ENCODE measurements around the gene ANK2. TPM values are rescaled to one million over a fixed set of nuclear protein-coding genes. Genes with fewer than 3 reads are reported as not detected.

The ANK2 gene
- total and polyA plus RNA-seq, 5 donors from 2014 or later = not detected

DNA sequence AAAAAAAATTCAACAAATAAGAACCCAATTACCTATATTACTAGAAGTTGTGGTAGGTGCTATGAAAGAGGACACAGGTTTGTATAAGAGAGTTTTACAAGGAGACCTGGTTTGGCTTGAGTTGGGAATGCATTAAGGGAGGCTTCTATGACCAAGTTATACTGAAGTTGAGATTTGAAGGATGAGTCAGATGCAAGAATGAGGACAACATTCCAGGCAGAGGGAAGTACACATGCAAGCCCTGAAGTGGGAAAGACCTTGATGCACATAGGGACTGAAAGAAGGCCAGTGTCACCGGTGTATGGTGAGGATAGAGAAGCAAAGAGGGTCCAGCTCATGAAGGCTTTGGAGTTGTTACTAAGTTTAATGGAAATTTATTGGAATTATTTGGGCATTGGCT lies 52.2 kb downstream of the ANK2 start:
- Histone ChIP-seq H3K36me3 (ENCODE audit: control insufficient read depth, insufficient read depth, low read length) (no peaks in the 10 kb centered on the region), H3K4me1 (ENCODE audit: control insufficient read depth, insufficient read depth, low read length, poor library complexity, severe bottlenecking) (no peaks in the 10 kb centered on the region), H3K27ac (ENCODE audit: insufficient read depth, low read length, poor library complexity, severe bottlenecking) (no peak overlapping the region), H3K27me3 (ENCODE audit: control insufficient read depth, insufficient read depth, low read length) (no peaks in the 10 kb centered on the region), H3K4me3 (ENCODE audit: low read depth, low read length) (no peak overlapping the region), H3K9me3 (ENCODE audit: control insufficient read depth in 2 of 2, low read length in 2 of 2) (no peaks in the 10 kb centered on the region)
- Mint-ChIP-seq H3K4me1 (no peaks in the 10 kb centered on the region), H3K4me3 (no peak overlapping the region), H3K27ac (no peak overlapping the region), H3K36me3 (no peaks in the 10 kb centered on the region), H3K27me3 (peaks cover 4% of the 10 kb centered on the region), H3K9me3 (no peaks in the 10 kb centered on the region)
- ATAC-seq (ENCODE audit: low read depth in 2 of 2) (no peak), DNase-seq (no peak)

- Histone ChIP-seq H3K4me3 (ENCODE audit: low read depth, low read length) (no peak overlapping the region), H3K4me1 (ENCODE audit: control insufficient read depth, insufficient read depth, low read length, poor library complexity, severe bottlenecking) (no peaks in the 10 kb centered on the region), H3K36me3 (ENCODE audit: control insufficient read depth, insufficient read depth, low read length) (no peaks in the 10 kb centered on the region), H3K27me3 (ENCODE audit: control insufficient read depth, insufficient read depth, low read length) (no peaks in the 10 kb centered on the region), H3K27ac (ENCODE audit: insufficient read depth, low read length, poor library complexity, severe bottlenecking) (no peak overlapping the region), H3K9me3 (ENCODE audit: control insufficient read depth in 2 of 2, low read length in 2 of 2) (no peaks in the 10 kb centered on the region)
- H3K9me3 Mint-ChIP-seq = no peaks in the 10 kb centered on the region
- H3K27me3 Mint-ChIP-seq = peaks cover 4% of the 10 kb centered on the region
- H3K4me1 Mint-ChIP-seq = no peaks in the 10 kb centered on the region
- no peaks in the 10 kb centered on the region for H3K36me3 Mint-ChIP-seq
- ATAC-seq (ENCODE audit: low read depth in 2 of 2) = no peak
- no peak overlapping the region for H3K4me3 Mint-ChIP-seq
- no peak overlapping the region for H3K27ac Mint-ChIP-seq
- DNase-seq = no peak
Observed at GRCh38 chr4:113103556-113103955, 54.1 kb downstream of the ANK2 start.

- no peaks in the 10 kb centered on the region for H3K36me3 ChIP-seq (ENCODE audit: control insufficient read depth, insufficient read depth, low read length)
Observed at GRCh38 chr4:113106108-113106507, 56.7 kb downstream of the ANK2 start.

GRCh38 chr4:113109106-113109718 lies 59.8 kb downstream of the ANK2 start:
- DNase-seq (no peak), ATAC-seq (ENCODE audit: low read depth in 2 of 2) (no peak)
- no peaks in the 10 kb centered on the region for H3K9me3 Mint-ChIP-seq
- Histone ChIP-seq H3K36me3 (ENCODE audit: control insufficient read depth, insufficient read depth, low read length) (no peaks in the 10 kb centered on the region), H3K27ac (ENCODE audit: insufficient read depth, low read length, poor library complexity, severe bottlenecking) (no peak overlapping the region), H3K9me3 (ENCODE audit: control insufficient read depth in 2 of 2, low read length in 2 of 2) (no peaks in the 10 kb centered on the region), H3K4me1 (ENCODE audit: control insufficient read depth, insufficient read depth, low read length, poor library complexity, severe bottlenecking) (no peaks in the 10 kb centered on the region), H3K27me3 (ENCODE audit: control insufficient read depth, insufficient read depth, low read length) (no peaks in the 10 kb centered on the region), H3K4me3 (ENCODE audit: low read depth, low read length) (no peak overlapping the region)
- H3K27ac Mint-ChIP-seq = no peak overlapping the region
- H3K36me3 Mint-ChIP-seq = no peaks in the 10 kb centered on the region
- no peaks in the 10 kb centered on the region for H3K4me1 Mint-ChIP-seq
- peaks cover 9% of the 10 kb centered on the region for H3K27me3 Mint-ChIP-seq
- no peak overlapping the region for H3K4me3 Mint-ChIP-seq

More at GRCh38 chr4:113106108-113106507, 56.7 kb downstream of the ANK2 start:
- H3K4me3 ChIP-seq (ENCODE audit: low read depth, low read length) = no peak overlapping the region
- no peak overlapping the region for H3K27ac Mint-ChIP-seq
- ATAC-seq (ENCODE audit: low read depth in 2 of 2) = no peak
- no peaks in the 10 kb centered on the region for H3K4me1 ChIP-seq (ENCODE audit: control insufficient read depth, insufficient read depth, low read length, poor library complexity, severe bottlenecking)
- peaks cover 12% of the 10 kb centered on the region for H3K27me3 Mint-ChIP-seq
- DNase-seq = no peak
- H3K4me3 Mint-ChIP-seq = no peak overlapping the region
- H3K9me3 ChIP-seq (ENCODE audit: control insufficient read depth in 2 of 2, low read length in 2 of 2) = no peaks in the 10 kb centered on the region
- no peak overlapping the region for H3K27ac ChIP-seq (ENCODE audit: insufficient read depth, low read length, poor library complexity, severe bottlenecking)
- H3K4me1 Mint-ChIP-seq = no peaks in the 10 kb centered on the region
- H3K36me3 Mint-ChIP-seq = no peaks in the 10 kb centered on the region
- no peaks in the 10 kb centered on the region for H3K27me3 ChIP-seq (ENCODE audit: control insufficient read depth, insufficient read depth, low read length)
- no peaks in the 10 kb centered on the region for H3K9me3 Mint-ChIP-seq

- Histone ChIP-seq H3K27me3 (ENCODE audit: control insufficient read depth, insufficient read depth, low read length) (no peaks in the 10 kb centered on the region), H3K27ac (ENCODE audit: insufficient read depth, low read length, poor library complexity, severe bottlenecking) (no peak overlapping the region), H3K4me3 (ENCODE audit: low read depth, low read length) (no peak overlapping the region), H3K9me3 (ENCODE audit: control insufficient read depth in 2 of 2, low read length in 2 of 2) (no peaks in the 10 kb centered on the region), H3K4me1 (ENCODE audit: control insufficient read depth, insufficient read depth, low read length, poor library complexity, severe bottlenecking) (no peaks in the 10 kb centered on the region), H3K36me3 (ENCODE audit: control insufficient read depth, insufficient read depth, low read length) (no peaks in the 10 kb centered on the region)
- Mint-ChIP-seq H3K9me3 (peaks cover 0 to 1% (median 0%) of the 10 kb centered on the region in 7 donors), H3K4me1 (no peaks in the 10 kb centered on the region), H3K27me3 (peaks cover 8% of the 10 kb centered on the region), H3K4me3 (no peak overlapping the region), H3K27ac (no peak overlapping the region), H3K36me3 (no peaks in the 10 kb centered on the region)
- no peak for DNase-seq
- ATAC-seq (ENCODE audit: low read depth in 2 of 2) = no peak
Observed at GRCh38 chr4:113112338-113112978, 63.0 kb downstream of the ANK2 start.

- Histone ChIP-seq H3K27ac (ENCODE audit: insufficient read depth, low read length, poor library complexity, severe bottlenecking) (no peak overlapping the region), H3K4me1 (ENCODE audit: control insufficient read depth, insufficient read depth, low read length, poor library complexity, severe bottlenecking) (no peaks in the 10 kb centered on the region), H3K9me3 (ENCODE audit: control insufficient read depth in 2 of 2, low read length in 2 of 2) (no peaks in the 10 kb centered on the region), H3K27me3 (ENCODE audit: control insufficient read depth, insufficient read depth, low read length) (no peaks in the 10 kb centered on the region), H3K36me3 (ENCODE audit: control insufficient read depth, insufficient read depth, low read length) (no peaks in the 10 kb centered on the region), H3K4me3 (ENCODE audit: low read depth, low read length) (no peak overlapping the region)
- no peaks in the 10 kb centered on the region for H3K4me1 Mint-ChIP-seq
- H3K9me3 Mint-ChIP-seq = peaks cover 0 to 1% (median 0%) of the 10 kb centered on the region in 7 donors
- no peak overlapping the region for H3K27ac Mint-ChIP-seq
- no peak overlapping the region for H3K4me3 Mint-ChIP-seq
- H3K27me3 Mint-ChIP-seq = peaks cover 8% of the 10 kb centered on the region
- ATAC-seq (ENCODE audit: low read depth in 2 of 2) (no peak), DNase-seq (no peak)
- H3K36me3 Mint-ChIP-seq = no peaks in the 10 kb centered on the region
Observed at GRCh38 chr4:113113151-113113550, 63.7 kb downstream of the ANK2 start.

GRCh38 chr4:113114884-113115283 lies 65.4 kb downstream of the ANK2 start:
- Histone ChIP-seq H3K4me3 (ENCODE audit: low read depth, low read length) (no peak overlapping the region), H3K4me1 (ENCODE audit: control insufficient read depth, insufficient read depth, low read length, poor library complexity, severe bottlenecking) (no peaks in the 10 kb centered on the region), H3K27ac (ENCODE audit: insufficient read depth, low read length, poor library complexity, severe bottlenecking) (no peak overlapping the region), H3K9me3 (ENCODE audit: control insufficient read depth in 2 of 2, low read length in 2 of 2) (no peaks in the 10 kb centered on the region), H3K27me3 (ENCODE audit: control insufficient read depth, insufficient read depth, low read length) (no peaks in the 10 kb centered on the region), H3K36me3 (ENCODE audit: control insufficient read depth, insufficient read depth, low read length) (no peaks in the 10 kb centered on the region)
- Mint-ChIP-seq H3K27ac (no peak overlapping the region), H3K4me1 (no peaks in the 10 kb centered on the region), H3K4me3 (no peak overlapping the region), H3K27me3 (peaks cover 3% of the 10 kb centered on the region), H3K36me3 (no peaks in the 10 kb centered on the region), H3K9me3 (peaks cover 0 to 1% (median 0%) of the 10 kb centered on the region in 7 donors)
- DNase-seq (no peak), ATAC-seq (ENCODE audit: low read depth in 2 of 2) (no peak)

All from CD4-positive, CD25-positive, alpha-beta regulatory T cell (primary cell).